Measurements from ENCODE around the gene COG5.

COG5 gene

DNA sequence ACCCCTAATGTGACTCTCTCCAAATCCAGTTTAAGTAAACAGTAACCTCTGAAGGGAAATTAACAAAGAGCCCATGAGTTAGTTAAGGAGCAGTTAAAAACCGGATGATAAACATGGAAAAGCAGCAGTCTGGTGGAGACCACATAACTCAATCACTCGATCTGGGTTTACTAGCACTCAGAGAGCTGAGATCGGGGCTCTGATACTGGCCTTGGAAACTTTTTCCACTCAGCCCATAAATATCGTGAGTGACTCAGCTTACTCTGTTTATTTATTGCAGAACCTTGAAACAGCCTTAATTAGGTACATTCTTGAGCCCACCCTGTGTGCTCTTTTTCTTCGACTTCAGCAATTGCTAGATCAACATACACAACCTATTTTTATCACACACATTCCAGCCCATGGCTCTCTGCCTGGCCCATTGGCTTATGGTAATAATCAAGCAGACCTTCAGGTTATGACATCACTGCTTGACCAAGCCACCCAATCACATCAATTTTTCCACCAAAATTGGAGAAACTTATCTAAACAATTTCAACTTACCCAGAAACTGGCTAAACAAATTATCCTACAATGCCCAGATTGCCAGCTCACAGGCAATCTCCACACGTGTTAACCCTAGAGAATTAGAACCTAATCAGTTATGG, 176.0 kb downstream of the COG5 start:
- no peak for DNase-seq

DNA sequence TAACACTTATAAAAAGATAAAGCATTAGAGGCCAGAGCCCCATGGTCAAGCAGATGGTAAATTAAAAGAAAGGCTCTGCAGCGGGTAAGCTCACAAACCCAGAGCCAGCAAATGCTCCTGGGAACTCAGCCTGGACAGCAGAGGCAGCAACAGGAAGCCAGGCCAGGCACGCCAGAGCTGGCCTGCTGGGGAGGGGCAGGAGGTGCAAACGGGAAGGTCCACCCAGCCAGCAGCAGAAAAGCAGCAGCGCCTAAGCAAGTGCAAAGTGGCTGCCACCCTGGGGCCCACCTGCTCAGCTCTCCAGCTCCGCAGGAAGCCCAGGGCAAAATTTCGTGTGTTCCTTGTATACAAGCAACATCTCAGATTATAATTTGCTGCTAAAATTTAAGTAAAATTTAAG, 176.6 kb downstream of the COG5 start:
- no peak for DNase-seq

DNA sequence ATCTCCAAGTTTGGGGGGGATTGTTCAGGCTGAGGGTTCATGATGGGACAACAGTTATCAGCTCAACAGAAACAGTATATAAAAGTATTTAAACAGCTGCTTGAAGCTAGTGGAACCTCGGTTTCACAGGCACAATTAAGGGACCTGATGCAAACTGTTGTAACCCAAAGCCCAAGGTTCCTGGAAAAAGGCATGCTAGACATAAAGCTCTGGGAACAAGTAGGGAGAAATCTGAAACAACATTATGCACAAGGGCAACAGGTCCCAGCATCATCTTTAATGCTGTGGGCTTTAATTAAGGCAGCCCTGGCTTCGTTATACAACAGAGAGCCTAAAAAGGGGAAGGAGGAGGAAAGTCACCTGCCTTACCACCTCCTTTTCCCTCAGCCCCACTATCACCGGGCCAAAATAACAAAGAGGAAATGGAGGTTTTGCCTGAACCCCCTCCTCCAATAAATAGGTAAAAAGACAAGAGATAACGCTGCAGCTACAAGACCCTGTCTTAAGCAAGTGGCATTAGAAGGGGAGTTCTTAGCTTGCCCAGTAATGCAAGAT, 177.1 kb downstream of the COG5 start:
- no peak for DNase-seq

DNA sequence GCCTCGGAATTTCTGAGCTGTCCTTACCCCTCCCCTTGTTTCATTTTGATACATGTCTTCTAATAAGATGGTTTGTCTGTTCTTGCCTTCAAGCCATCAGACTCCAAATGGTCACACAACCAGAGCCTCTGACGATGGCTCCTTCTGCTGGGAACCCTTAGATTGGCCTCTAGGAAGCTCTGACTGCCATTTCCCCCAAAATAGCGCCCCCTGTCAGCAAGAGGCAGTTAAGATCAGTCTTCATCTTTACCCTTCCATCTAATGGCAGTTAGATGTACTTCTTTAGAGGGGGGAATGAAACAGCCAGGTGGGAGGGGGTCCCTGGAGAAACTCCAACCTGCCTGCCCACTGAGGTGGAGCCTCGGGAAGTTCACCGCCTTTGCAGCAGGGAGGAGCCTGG, 179.7 kb downstream of the COG5 start:
- no peak for DNase-seq

DNA sequence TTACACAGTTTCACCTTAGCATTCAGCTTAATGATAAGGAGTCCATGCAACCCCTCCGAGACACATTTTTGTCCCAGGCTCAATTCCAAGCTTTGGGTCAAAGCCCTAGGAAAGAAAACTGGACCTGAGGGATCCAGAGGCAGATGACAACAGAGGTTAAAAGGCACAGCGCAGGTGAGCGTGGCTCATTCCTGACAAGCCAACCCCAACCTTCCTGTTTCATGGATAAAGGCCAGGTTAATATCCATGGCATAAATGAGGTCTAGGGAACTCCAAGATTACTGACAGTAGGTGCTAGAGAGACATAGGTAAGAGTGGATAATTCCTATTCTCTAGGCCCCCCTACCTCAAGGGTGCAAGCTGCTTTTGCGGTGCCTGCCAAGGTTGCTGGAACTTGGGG, 180.5 kb downstream of the COG5 start:
- no peak for DNase-seq

DNA sequence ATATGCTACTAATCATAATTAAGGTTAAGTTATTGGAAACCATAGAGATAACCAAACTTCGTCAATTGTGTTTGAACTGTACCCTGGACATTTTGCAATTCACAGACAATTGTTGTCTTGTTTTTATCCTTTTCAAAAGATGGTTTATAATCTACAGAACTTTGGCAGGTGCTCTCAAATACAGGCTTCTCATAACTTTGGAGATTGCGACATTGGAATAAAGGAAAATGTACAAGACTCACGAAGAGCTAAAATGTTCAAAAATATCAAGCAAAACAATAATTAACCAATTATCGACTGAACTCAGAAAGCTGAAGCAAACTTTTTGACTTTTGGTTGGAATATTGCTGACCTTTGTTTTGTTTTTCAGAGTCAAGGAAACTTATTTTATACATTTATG, 182.3 kb downstream of the COG5 start:
- no peak for DNase-seq

DNA sequence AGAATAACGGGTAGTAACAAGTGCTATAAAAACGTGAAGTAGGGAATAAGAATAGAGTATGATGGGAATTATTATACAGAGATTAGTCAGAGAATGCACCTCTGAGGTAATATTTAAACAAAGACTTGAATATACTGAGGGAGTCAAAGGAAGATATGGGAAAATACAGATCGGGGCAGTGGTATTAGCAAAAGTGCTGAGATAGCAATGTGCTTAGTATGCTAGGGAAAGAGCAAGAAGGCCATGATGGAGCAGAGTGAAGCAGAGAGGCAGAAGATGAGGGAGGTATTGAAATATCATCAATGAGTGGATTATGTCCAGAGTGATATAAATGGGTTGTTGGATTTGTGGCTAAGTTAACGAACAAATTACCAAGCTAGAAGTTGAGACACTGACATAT, 190.4 kb downstream of the COG5 start:
- no peak for DNase-seq

DNA sequence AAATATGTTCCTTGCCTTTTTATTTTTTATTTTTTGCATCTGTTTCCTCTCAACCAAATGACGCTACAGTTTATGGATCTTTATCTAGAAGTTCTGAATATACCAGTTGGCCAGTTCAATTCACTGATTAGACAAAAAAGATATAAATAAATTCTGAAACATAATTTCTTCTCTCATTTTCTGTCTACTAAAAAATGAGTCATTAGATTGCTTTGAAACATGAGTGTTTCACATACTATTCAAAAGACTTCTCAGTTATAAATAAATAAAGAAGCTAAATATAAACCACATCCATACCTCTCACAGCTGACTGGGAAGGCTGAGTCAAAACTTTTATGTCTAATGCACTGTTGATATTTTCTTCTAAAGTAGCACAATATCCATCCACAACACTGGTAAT, 191.4 kb downstream of the COG5 start:
- DNase-seq = no peak

DNA sequence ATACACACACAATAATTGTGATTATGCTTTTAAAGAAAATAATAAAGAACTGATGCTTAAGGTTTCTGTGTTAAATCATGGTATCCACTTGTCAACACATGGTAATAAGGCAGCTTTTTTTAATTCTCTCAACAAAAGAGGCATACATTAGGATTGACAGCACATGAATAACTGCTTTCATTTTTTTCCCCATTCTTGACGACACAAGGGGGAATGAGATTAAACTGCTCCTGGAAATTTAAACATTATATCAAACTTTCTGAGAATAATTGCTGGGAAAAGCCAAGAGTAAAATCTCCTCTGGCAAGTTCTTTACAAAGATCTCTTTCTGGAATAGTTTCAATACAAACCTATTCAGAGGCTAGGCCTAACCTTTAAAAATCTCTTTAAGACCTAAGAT, 192.9 kb downstream of the COG5 start:
- no peak for DNase-seq

DNA sequence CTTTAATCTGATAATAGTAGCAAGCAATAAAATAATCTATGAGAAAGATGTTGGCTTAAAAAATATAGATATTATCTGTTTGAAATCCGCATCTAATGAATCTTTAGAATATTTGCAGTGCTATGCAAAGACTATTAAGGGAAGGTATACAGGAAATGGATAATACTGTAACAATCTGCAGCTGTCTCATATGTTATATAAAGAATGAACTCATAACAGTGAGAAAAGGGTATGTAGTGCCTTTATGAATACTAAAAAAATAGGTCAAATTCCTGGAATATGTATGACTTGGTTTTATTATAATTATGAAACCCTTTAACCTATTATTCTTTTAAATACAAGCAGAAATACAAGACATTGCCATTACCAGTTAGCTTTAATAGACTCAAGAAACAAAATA, 198.9 kb downstream of the COG5 start:
- no peak for DNase-seq

DNA sequence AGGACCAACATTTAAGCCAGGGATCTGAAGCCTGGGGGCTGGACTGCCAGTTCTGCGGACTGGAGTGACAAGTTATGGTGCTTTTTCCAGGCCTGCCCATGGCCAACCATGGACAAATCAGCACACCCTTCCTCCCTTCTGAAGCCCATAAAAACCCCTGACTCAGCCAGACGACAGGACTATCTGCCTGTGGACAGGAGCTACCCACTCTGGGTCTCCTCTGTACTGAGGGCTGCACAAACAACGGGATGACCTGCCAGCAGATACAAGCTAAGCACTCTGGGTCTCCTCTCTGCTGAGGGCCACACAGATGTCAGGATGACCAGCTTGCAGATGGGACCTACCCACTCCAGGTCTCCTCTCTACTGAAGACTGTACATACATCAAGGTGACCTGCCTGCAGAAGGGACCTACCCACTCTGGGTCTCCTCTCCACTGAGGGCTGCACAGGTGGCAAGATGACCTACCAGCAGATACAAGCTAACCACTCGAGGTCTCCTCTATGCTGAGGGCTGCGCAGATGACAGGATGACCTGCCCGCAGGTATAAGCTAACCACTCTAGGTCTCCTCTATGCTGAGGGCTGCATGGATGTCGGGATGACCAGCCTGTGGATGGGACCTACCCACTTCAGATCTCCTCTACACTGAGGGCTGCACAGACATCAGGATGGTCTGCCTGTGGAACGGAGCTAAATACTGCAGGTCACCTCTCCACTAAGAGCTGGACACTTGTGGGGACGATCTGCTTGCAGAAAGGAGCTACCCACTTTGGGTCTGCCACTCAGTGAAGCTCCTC, 204.0 kb downstream of the COG5 start:
- no peak for DNase-seq

DNA sequence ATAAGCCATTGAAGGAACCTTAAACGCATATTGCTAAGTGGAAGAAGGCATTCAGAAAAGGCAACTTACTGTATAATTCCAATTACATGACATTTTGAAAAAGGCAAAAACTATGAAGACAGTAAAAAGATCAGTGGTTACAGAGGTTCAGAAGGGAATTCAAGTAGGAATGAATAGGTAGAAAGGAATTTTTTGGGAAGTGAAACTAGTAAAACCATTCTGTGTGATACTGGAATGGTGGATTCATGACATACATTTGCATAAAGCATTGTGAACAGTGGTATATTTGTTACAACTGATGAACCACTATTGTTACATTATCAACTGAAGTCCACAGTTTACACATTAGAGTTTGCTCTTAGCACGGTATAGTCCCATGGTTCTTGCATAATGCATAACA, 208.1 kb downstream of the COG5 start:
- peak; percentile 19 for DNase-seq

DNA sequence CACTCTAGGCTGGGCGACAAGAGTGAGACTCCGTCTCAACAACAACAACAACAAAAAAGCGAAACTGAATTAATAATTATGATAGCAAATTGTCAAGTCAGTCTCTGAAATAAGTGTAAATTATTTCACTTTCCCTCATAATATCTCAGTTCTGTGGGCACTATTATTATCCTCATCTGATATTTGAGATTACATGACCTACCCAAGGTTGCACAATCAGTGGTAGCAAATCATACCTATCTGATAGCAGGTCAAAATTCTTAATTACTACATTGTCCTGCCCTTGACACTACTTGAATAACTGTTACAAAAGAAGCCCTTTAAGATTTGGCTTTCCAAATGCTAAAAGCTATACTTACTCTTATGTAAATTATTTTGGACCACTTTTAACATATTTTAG, 209.1 kb downstream of the COG5 start:
- no peak for DNase-seq

DNA sequence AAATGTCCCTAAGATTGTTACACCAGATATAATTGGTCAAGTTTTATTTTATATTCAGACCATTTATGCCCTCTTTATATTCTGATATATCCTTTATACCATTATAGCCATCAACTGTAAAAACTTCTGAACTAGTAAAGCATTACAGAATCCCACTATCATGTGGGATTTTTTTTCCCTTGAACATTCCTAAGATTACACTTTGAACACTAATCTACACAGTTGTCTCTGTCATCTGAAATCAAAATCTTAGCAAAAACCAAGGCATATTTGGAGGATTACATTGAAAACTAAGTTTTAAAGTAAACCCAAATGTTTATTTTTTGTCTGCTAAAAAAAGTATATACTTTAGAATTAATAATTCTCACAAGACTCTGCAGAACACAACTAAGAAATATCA, 210.0 kb downstream of the COG5 start:
- DNase-seq = no peak

DNA sequence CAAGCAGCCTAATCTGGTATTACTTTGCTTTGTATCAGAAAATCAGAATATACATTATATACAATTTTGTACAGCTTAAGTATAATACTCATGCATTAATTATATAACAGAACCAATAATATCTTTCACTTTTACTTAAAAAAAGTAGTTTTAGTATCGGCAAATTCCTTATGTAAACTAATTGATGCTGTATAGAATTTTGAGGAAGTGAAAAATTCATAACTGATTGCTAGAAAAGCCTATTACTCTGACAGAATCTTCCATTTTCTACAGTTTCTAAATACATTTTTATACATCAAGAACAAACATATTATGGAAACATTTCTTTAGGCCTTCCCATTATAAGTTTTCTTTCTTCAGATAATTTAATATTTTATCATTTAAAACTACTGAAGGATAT, 217.8 kb downstream of the COG5 start:
- DNase-seq = no peak

DNA sequence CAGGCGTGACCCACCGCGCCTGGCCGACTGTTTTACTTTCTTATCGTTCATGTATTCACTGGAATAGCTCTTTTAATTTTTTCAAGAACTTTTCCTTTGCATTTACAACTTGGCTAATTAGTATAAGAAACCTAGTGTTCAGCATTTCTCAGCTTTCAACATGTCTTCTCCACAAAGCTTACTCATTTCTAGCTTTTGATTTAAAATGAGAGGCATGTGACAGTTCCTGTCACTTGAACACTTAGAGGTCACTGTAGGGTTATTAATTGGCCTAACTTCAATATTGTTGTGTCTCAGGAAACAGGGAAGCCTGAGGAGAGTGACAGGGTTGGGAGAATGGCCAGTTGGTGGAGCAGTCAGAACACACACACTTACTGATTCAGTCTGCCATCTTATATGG, 218.9 kb downstream of the COG5 start:
- DNase-seq = no peak

DNA sequence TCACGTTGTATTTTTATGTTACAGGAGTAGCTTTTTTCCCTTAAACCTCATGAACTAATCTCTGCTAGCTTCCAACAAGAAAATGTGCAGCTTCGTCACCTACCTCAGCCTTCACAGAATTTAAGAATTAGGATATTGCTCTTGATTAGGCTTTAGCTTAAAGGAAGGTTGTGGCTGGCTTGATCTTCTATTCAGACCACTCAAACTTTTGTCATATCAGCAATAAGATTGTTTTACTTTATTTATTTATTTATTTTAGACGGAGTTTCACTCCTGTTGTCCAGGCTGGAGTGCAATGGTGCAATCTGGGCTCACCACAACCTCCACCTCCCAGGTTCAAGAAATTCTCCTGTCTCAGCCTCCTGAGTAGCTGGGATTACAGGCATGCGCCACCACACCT, 219.4 kb downstream of the COG5 start:
- no peak for DNase-seq

DNA sequence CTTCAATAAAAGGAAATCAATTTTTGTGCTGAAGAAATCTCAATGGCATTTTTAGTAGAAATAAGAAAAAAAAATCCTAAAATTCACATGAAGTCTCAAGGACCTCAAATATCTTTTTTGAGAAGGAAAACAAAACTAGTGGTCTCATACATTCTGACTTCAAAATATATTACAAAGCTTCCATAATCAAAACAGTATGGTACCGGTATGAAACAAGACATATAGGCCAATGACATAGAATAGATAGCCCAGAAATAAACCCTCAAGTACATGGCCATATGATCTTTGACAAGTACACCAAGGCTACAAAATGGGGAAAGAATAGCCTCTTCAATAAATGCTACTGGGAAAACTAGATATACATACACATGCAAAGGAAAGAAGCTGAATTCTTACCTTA, 225.6 kb downstream of the COG5 start:
- DNase-seq = no peak

DNA sequence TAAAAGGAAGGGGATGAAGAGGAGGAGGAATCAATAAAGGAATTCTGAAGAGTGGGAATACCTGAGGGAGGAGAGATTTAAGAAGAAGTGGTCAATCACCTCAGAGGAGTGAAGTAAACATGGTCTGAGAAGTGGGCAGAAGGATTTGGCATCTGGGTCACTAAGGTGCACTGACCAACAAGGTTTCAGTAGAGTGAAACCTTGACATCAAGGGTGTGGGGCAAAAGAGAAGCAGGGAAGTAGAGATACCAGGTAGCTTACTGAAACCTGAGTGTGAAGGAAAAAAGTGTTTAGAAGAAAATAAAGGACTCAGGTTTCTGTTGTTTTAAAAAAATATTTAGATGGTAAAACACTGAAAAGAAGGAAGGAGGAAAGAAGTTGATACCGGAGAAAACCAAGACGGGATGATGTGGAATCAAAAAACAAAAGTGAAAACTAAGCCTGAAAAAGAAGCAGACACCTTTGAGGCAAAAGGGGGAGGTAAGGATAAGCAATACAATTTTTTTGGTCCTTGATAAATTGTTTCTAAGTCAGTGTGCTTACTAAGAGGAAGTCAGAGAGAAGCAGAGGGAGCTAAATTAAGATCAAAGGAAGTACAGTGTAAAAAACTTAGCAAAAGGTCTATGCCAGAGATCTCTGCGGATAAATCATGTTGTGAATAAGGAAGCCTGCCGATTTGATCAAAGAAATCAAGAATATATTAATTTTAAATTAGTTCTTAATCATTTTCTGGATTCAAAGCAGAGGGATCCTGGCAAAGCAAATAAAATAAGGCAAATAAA, 231.0 kb downstream of the COG5 start:
- no peak for DNase-seq

DNA sequence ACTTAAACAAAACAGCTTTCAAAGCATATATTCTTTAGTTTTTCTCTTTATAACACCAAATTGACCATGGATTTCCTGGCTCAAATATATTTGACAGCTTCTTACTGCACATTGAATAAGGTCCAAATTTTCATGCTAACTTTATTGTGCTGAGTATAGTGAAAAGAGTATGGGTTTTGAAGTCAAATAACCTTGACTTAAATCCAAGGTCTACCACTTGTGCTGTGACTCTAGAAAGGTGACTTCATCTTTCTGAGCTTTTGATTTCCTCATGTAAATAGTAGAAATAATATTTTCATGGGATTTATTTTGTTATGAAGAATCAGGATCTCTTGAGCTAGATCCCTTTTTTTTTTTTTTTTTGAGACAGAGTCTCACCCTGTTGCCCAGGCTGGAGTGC, 233.2 kb downstream of the COG5 start:
- DNase-seq = no peak

DNA sequence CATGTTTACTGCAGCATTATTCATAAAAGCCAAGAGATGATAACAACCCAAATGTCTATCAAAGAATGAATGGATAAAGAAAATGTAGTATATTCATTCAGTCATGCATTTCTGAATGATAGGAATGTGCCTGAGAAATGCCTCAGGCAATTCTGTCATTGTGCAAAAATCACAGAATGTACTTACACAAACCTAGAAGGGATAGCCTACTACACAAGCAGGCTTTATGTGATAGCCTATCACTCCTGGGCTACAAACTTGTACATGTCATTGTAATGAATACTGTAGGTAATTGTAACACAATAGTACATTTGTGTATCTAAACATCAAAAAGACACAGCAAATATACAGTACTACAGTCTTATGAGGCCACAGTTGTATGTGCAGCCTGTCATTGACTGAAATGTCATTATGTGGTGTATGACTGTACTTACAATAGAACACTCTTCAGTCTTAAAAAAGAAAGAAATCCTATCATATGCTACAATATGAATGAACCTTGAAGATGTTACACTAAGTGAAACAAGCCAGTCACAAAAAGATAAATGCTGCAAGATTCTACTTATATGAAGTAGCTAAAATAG, 235.6 kb downstream of the COG5 start:
- DNase-seq = peak; percentile 43

DNA sequence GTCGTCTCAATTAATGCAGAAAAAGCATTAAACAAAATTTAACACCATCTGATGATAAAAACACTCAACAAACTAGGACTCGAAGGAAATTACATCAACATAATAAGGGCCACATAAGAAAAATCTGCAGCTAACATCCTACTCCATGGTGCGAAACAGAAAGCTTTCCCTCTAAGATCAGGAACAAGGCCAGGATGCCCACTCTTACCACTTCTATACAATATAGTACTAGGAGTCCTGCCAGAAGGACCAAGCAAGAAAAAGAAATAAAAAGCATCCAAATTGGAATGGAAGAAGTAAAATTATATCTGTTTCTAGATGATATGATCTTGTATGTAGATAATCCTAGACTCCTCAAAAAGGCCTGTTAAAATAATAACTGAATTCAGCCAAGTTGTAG, 237.7 kb downstream of the COG5 start:
- DNase-seq = no peak

DNA sequence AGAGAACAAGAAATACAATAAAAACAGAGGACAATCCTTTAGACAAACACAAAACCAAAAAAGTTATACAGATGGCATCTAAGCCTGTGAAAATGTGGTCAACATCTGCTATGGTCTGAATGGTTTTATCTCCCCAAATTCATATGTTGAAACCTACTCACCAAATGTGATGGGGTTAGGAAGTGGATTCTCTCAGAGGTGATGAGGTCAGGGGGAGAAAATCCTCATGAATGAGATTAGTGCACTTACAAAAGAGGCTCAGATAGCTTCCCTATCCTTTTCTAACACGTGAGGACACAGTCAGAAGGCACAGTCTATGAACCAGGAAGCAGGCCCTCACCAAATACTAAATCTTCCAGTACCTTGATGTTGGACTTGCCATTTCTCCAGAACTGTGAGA, 241.7 kb downstream of the COG5 start:
- DNase-seq = no peak

DNA sequence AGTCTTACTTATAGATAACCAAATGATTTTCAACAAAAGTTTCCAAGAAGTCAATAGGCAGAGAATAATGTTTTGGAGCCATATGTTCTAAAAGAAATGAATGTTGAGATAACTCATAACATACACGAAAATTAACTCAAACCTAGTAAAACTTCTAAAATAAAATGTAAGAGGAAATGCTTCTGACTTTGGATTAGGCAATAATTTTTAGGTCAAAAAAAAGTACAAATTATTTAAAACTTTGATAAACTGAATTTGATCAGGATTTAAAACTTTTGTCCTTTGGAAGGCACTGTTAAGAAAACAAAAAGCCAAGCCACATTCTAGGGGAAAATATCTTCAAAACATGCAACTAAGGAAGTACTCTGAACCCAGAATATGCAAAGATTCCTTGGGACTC, 242.1 kb downstream of the COG5 start:
- DNase-seq = no peak
